NCI-H128 (cell line): Measurements from ENCODE around the gene TGM4.
"Not testable (repeated sequence)": the region's sequence is repeated elsewhere in the genome, so short reads cannot be mapped to it uniquely, and the experiment has no call there.

Experiments used
- DNase-seq: peaks from one replicate; lab custom pipeline; 2025; ENCODE audit not compliant: unreplicated experiment; lab: John Stamatoyannopoulos, UW

TGM4 gene

GRCh38 chr3:44913868-44914468, 39.6 kb downstream of the TGM4 start:
- peak; percentile 40 for DNase-seq

- DNase-seq: no peak
Observed at GRCh38 chr3:44914936-44915335, 40.5 kb downstream of the TGM4 start.

- DNase-seq: no peak
Observed at GRCh38 chr3:44915702-44916438, 41.5 kb downstream of the TGM4 start.

- no peak for DNase-seq
Observed at GRCh38 chr3:44918087-44918486, 43.7 kb downstream of the TGM4 start.

DNA sequence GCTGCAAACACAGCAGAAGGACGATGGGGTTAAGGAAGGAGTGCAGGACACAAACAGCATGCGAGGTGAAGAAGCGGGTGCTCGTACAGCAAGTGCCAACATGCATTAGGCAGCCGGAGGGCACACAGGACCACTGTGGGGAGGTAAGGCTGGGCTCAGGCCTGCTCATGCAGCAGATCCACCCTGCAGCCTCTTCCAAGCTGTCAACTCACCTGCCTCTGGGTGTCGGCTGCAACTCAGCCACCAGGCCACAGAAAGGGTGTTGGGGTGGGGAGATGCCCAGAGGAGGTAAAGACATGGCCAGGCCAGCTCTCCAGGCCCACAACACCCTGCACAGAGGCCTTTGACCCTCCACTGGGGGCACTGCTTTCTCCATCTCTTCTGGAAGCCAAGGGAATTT, 44.2 kb downstream of the TGM4 start:
- no peak for DNase-seq

DNA sequence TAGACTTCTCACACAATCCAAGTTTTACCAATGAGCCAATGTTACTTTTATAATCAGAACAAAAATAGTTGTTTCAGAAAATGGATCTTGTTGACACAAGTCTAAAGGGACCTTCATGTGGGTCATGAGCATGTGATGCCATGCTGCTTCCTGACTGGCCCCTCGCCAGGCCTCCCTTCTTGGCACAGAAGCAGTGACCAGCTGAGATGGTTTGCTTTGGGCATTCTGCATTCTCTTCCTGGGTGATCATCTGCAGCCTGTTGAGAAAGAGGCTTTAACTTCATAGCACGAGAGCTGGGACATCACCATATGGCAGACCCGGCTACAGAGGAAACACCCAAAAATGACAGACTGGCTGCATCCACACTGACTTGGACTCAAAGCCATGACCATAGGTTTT, 45.7 kb downstream of the TGM4 start:
- no peak for DNase-seq

DNA sequence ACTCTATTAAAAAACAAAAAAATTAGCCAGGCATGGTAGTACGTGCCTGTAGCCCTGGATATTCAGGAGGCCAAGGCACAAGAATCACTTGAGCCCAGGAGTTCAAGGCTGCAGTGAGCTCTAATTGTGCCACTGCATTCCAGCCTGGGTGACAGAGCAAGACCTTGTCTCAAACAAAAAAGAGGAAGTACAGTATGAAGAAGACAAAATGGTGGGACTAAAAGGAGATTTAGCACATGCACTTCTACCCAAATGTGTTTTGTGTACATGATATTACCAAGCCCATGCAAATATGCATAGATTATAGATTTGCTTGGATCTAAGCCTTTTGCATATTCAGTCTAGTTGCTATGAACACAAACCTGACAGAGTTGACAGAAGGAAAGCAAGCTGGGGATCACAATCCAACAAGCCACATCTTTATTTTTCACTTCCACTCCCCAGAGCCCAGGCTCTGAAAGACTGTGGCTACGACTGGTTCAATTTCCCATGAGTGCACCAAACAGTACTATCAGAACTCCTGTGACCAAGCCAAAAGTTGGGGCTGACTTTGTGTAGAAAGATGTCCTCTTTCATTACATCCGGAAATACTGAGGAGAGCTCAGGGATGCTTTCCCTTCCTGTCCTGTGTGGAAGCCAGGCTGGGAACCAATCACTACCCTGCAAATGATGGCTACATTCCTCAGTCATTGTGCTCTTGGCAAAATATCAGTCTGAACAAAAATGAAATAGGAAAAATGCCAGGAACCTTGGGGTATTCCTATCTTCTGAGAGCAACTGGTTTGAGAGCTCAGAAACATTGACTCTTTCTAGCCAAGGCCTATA, 49.4 kb downstream of the TGM4 start:
- DNase-seq: no peak

DNA sequence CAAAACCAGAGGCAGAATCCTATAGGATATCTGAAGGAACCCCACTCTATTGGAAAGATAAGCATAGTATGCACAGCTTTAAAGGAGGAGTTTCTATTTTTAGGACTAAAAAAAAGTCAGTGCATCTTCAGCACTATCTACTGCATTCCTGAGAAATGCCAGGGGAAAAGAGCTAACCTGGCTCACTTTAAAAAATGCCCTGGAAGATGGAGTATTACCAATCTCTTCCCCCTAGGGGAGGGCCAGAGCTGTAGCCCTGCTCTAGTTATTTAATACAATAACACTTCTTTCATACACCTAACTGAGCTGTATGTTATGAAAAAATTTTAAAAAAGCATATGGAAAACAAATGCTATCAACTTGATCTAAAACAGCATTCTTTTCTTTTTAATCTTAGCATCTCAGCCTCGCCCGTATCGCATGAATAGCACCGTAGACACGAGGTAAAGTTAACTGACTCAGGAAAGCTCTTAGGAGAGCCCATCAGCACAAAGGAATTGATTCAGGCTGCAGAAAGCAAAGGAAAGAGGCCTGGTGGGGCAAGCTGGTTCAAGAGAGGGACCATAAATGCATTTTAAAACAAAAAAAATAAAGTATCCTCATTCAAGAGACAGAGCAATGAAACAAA, 50.2 kb downstream of the TGM4 start:
- no peak for DNase-seq

DNA sequence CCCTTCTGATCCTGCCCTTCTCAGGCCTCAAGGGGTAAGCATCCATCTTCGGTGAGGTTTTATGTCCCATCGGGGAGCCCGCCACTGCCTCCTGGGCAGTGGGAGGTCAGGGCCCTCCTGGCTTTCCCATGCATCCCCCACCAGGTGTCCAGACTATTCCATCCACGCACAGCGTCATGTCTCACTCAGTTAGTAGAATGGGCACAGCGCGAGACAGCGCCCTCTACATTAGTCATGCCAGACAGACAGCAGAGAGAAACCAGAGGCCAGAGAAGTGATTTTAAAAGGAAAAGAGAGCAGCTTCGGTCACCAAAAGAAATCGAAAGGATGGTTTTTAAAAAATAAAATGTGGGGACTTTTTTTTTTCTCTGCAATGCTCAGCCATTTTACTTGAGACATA, 51.8 kb downstream of the TGM4 start:
- no peak for DNase-seq

DNA sequence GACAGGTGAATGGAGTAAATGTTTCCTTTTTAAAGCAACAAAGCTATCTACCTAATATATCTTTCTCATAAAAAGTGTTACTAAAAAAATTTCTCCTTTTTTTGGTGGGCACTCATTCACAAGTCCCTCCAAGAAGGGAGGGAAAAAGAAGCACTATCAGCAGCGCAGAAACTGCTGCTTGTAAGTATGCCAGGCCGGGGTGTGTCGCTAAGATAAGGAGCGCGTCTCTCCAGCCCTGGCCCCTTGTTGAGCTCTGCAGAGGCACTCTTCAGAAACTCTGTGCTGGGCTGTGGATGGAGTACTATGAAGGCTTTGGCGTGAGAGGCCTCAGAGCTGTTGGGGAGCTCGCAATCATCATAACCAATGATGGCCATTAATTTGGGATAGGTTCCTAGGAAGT, 52.5 kb downstream of the TGM4 start:
- DNase-seq: no peak

GRCh38 chr3:44927371-44927770, 53.0 kb downstream of the TGM4 start:
- DNase-seq: no peak

- no peak for DNase-seq
Observed at GRCh38 chr3:44929782-44930181, 55.4 kb downstream of the TGM4 start.

DNA sequence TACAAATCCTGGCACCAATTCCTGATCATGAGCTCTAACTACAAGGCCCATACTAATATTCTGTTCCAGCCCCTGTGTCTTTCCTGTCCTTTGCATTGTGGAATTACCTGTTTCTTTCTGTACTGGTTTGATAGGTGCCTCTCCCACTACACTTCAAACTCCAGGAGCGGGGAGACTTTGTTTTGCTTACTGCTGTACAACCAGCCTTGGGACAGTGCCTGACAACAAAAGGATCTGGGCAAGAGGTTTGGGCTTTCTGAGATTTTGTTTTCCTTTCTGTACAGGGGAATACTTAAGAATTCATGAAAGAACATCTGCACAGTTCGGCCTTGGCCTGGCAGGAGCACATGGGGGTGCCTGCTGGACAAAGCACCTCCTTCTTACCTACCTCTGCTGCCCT, 56.5 kb downstream of the TGM4 start:
- no peak for DNase-seq

- DNase-seq: no peak
Observed at GRCh38 chr3:44931791-44932190, 57.4 kb downstream of the TGM4 start.

DNA sequence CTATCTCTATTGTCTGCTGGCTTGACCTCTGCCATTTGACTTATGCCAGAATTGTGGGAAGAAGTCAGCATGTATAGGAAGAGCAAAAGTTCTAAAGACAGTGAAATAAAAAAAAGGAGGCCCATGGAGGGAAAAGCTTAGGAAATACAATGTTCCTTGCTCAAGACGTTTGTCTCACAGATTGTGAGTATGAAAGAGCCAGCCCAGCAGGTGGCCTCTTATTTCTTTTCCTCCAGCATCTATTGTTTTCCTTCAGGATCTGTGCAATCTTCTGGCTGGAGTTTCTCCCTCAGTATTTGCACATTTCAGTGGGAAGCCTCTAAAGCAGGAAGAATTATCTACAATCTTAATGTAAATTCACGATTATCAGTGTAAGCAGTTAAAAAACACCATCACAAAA, 57.9 kb downstream of the TGM4 start:
- DNase-seq: no peak

DNA sequence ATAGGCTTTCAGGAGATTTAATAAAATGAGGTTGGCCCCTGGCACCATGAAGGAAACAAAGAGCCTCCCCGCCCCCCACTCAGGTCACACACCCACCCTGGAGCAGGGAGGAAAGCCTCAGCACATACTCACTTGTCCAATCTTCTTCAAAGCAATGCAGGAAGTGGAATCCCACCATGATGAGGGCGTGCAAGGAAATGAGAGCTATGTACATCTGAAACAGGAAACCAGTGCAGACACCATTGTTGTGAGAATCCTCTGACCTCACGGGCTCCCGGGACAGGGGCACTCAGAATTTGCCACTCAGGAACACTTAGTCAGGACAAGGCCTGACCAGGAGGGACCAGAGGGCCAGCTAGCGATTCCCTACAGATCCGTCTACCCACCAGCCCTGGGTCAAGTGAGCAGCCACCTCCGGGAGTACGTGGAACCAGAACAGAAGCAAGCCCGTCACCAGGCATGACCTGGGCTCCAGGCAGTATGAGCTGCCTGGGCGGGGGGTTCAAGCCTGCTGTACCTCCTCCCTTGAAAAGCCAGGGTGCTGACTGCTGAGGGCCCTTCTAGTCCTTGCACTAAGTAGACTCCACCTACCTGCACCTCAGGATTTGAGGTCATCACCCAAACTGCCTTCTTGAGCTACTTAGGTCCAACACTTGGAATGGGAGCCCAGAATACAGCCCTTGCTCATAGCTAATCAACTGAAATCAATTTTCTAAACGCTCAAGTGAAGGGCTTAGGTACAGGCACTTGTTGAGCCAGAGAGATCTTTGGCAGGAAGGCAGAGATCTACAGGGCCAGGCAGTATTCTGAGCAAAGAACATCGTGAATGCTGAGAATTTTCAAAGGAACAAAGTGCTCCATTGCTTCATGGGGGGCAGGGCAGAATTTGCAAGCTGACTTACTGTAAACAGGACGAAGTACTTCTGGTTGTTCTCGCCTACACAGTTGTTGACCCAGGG, 58.9 kb downstream of the TGM4 start:
- no peak for DNase-seq

DNA sequence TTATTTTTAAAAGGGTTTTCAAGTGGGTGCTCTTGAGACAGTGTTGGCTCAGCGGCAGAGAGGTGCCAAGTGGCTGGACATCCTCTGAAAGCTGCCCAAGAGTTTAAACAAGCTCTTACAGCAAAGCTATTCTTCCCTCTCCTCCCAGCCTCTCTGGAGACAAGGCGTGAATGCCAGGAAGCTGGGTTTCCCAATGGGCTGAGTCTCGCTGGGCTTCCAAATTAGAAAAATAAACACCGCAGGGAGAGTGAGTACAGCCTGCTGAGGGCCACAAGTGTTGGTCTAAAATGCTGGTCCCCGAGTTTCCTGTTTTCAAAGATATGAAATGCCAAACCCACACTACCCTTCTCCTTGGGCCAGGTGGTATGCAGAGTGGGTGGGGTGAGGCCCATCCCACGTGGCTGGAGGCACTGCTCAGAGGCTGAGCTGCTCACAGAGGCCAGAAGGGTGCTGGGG, 65.2 kb downstream of the TGM4 start:
- DNase-seq: no peak

DNA sequence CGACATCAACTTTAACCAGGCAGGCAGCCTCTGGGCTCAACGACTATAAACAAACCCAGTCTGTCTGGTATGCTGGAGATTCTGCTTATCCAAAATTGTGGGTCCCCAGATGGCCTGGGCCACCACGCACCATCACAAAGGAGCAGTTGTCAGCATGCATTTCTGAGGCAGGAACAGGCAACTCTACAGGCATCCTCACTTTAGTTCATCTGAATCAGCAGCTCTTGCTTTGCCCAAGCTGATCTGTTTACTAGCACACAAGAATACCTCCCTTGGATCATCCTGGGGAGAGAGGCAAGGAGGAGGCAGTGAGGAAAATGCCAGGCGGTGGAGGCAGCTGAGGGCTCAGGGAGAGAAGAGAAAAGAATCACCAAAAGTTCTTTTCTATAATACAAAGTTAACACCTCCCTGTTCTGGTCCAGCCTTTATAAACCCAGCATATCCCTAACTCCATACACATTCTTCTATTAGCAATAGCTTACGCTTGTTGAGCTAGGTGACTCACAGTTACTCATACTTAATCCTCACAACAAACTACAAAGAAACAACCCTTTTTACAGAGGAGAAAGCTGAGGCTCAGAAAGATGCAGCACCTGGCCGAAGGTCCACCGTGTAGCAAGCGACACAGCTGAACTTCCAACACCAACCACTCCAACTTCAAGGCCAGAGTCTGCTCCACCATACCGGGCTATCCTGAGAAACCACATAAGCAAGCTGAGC, 68.0 kb downstream of the TGM4 start:
- no peak for DNase-seq

DNA sequence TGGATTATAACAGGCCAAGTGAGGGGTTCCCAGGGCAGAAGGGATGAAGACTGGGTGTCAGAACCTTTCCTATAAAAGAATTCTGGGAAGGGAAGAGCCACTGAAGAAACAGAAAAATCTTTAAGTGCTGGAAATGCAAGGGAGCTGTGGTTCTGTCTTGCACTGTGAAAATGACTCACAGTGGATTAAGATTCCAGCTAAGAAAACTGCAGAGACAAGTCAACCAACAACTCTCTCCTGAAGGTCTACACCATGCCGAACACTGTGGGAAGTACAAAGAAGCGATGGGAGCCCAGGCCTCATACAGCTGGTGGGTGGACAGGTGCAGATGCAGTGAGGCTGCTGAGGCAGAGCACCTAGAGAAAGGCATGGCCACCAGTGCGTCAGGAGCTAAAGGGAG, 73.8 kb downstream of the TGM4 start:
- no peak for DNase-seq

- DNase-seq: not testable (repeated sequence)
Observed at GRCh38 chr3:44949770-44950169, 75.4 kb downstream of the TGM4 start.
